ENCODE data around the gene CDCA3.

CDCA3 gene

DNA sequence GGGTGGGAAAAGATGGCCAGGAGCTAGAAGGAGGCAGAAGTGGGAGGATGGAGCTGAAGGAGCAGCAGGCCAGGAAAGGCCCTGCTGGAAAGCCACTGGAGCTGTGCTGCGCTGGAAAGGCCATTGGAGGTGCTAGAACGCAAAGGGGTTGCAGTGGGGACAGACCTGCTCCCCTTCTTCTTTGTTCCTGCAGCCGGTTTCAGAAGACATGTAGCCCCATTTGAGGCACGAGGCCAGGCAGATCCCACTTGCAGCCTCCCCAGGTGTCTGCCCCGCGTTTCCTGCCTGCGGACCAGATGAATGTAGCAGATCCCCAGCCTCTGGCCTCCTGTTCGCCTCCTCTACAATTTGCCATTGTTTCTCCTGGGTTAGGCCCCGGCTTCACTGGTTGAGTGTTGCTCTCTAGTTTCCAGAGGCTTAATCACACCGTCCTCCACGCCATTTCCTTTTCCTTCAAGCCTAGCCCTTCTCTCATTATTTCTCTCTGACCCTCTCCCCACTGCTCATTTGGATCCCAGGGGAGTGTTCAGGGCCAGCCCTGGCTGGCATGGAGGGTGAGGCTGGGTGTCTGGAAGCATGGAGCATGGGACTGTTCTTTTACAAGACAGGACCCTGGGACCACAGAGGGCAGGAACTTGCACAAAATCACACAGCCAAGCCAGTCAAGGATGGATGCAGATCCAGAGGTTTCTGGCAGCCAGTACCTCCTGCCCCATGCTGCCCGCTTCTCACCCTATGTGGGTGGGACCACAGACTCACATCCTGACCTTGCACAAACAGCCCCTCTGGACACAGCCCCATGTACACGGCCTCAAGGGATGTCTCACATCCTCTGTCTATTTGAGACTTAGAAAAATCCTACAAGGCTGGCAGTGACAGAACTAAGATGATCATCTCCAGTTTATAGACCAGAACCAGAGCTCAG, 31.7 kb downstream of the CDCA3 start:
- no peak for DNase-seq

- no peak for DNase-seq
These were observed 32.4 kb downstream of the CDCA3 start for GRCh38 chr12:6818645-6819044.

DNA sequence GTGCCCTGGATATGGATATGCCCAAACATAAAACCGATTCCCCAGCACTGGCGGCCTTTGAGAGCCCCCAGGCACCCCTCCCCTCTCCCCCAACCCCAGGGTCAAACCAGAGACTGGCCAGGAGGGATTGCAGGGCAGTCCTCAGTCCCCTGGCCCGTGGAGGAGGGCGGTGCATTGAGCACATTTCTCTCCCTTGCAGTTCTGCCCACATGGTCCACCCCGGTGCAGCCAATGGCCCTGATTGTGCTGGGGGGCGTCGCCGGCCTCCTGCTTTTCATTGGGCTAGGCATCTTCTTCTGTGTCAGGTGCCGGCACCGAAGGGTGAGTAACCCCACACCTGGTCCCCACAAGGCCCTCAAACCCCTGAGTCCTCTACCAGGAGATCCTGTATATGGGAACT, 32.9 kb downstream of the CDCA3 start:
- DNase-seq = no peak

DNA sequence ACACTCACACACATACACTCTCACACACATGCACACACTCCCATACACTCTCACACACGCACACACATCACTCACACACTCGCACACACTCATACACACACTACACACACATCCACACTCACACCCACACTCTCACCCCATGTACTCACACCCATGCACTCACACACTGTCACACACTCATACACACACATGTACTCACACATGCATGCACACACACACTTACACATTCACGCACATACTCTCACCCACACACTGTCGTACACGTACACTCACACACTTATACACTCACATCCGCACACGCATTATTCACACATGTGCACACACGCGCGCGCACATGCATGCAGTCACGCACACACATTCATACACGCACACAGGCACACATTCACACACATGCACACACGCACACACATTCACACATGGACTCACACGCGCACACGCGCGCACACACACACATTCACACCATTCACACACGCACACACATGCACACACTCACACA, 33.4 kb downstream of the CDCA3 start:
- no peak for DNase-seq

DNA sequence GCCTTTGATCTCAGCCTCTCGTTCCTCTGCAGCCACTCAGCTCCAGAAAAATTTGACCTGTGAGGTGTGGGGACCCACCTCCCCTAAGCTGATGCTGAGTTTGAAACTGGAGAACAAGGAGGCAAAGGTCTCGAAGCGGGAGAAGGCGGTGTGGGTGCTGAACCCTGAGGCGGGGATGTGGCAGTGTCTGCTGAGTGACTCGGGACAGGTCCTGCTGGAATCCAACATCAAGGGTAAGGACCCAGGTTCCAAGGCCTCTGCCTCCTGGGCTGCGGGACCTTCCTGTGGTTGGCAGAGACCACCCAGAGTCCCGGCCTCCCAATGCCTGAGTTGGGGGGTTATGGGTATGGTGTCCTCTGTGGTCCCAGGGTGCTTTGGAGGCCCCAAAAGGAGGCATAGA, 34.0 kb downstream of the CDCA3 start:
- no peak for DNase-seq

- no peak for DNase-seq
These were observed 34.5 kb downstream of the CDCA3 start for GRCh38 chr12:6816598-6816997.

- DNase-seq = no peak
These were observed 37.7 kb downstream of the CDCA3 start for GRCh38 chr12:6813363-6813762.

DNA sequence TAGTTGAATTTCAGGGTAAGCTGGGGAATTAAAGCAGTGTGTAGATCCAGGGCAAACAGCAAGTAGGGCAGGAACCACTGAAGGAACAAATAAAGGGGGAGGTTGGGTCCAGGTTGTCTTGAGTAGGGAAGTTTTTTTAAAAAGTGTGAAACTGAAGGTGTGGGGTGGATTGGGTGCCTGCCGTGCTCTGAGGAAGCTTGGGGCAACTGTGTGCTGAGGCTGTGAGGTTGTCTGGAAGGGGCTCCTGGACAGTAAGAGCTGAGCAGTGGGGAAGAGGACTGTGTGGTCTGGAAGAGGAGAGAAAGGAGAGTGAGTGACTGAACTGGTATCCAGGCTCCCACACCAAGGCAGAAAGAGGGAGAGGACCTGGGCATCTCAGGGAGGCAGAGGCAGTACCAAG, 40.3 kb downstream of the CDCA3 start:
- no peak for DNase-seq

DNA sequence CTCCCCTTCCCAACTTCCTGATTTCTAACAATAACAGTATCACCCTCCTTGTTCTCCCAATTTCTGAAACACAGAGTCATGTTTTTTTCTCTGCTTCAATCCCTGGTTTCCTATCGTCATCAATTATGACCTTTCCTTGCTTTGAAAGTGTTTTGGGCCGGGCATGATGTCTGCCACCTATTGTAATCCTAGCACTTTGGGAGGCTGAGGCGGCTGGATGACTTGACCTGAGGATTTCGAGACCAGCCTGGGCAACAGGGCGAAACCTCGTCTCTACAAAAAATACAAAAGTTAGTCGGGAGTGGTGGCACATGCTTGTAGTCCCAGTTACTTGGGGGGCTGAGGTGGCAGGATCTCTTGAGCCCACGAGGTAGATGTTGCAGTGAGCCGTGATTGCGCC, 42.0 kb downstream of the CDCA3 start:
- no peak for DNase-seq

- no peak for DNase-seq
These were observed 43.9 kb downstream of the CDCA3 start for GRCh38 chr12:6807170-6807569.

DNA sequence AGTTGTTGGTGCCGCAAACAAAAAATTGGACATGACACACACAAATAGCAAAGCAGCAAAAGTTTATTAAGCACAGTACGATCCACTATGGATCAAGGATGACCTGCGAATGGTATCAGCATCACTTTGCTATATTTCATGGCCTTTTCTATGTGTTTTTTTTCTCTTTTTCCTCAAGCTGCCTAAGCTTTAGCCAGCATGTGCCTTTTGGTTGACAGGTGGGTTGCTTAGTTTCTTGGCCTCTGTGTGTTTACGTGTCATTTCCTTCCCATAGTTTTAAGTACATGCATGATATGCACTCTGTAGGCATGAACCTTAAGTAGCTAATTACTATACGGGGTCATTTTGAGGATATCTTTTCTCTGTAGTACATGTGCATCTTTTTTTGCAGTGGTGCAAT, 51.9 kb downstream of the CDCA3 start:
- no peak for DNase-seq

Measured in activated naive CD4-positive, alpha-beta T cell (primary cell).